GM18861 (cell line): Measurements from ENCODE around the gene OSMR.

ENCODE experiments used
- ATAC-seq: cut with Tn5 transposase; IDR thresholded peaks from one replicate; pipeline ENCODE4 v1.9.1; 2021; ENCODE audit not compliant: unreplicated experiment

OSMR gene

DNA sequence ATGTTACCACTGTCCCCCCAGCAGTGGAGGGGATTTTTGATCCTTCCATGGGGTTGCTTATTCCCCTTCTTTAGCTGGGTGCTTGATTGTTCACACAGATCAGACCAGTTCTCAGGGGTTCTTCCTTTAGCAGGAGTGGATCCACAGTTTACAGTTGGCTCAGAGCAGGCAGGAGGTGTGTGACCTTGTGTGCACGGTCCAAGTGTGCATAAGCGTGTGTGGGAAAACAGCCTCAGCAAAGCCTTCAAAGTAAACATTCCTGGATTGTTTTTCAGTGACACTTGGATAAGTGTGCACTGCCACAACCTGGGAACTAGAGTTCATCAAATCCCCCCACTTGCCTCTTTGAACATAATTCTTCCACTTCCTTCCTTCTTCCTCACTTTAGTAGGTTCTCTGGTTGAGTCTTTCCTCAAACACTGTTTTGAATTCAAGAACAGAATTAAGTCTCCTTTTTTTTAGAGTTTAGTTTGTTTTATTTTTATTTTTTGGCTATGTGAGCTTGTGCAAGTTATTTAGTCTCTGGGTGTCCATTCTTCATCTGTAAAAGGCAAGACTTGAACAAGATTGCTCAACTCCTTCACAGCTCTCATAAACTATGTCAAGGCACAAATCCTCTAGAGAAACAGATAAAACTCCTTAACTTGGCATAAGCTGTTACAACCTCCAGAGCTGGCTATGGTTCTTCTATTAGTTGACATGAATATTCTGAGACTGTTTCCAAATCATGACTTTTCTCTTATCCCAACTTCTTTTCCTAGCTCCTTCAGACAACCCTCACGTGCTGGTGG, 78.0 kb downstream of the OSMR start:
- no peak for ATAC-seq

DNA sequence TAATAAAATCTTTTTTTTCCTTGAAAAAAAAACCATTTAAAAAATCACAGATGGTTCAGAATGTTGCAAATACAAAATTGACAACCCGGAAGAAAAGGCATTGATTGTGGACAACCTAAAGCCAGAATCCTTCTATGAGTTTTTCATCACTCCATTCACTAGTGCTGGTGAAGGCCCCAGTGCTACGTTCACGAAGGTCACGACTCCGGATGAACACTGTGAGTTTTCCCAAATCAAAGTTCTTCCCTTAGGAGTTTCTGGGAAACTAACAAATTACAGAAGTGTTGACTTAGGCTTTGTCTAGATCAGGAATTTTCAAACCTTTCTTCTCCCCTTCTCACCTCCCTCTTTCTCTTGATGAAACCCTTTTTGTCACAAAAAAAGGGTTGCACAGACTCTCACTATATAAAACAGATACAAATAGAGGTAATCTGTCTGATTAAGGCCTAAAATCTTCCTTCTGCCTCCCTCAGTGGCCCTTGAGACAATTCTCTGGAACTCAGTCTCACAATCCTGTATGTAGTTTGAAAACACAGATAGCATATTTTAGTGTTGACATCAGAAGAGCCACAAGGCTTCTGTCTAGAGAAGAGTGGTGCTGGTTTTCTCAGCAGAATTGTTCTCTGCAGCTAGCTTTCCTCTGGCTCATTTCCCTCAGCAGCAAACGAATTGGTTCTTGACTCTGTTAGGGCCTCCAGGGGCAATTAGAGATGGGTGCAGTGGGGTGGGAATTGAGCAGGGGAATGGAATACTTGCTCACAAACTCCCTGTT, 79.5 kb downstream of the OSMR start:
- no peak for ATAC-seq

DNA sequence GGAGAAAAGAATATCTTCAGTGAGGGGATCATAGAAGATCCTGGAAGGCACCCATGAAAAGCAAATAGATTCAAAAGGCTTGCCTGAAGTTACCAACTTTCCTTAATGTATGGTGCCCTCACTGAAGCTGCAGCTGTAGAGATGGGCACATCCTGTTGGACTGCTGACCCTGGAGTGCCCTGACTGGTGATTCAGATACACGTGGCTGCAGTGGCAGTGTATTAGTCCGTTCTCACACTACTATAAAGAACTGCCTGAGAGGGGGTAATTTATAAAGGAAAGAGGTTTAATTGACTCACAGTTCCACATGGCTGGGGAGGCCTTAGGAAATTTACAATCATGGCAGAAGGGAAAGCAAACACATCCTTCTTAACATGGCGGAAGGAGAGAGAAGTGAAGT, 80.3 kb downstream of the OSMR start:
- no peak for ATAC-seq

DNA sequence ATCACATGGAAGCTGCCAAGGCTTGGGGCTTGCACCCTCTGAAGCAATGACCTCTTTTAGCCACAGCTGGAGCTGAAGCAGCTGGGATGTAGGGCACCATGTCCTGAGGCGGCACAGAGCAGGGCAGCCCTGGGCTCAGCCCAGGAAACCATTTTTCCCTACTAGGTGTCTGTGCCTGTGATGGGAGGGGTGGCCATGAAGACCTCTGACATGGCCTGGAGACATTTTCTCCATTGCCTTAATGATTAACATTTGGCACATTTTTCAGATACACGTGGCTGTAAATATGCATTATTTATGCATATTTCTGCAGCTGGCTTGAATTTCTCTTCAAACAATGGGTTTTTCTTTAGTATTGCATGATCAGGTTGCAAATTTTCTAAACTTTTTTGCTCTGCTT, 81.7 kb downstream of the OSMR start:
- ATAC-seq: no peak

DNA sequence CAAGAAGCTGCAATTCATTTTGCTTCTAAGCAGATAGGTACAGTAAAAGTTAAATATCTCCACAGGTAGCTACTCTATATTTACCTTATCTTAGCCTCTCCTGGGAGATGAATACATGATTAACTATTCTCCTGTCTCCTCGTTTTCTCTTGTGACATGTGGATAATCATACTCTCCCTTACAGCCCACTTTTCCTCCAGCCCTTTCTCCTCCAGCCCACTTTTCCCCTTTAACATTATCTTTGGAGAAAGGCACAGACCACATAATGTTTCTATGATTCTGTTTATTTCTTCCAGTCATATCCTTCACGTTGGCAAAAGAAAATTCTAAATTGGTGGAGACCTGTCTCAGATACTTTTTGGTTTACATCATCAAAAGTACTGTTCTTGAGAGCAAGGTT, 84.0 kb downstream of the OSMR start:
- ATAC-seq: no peak

DNA sequence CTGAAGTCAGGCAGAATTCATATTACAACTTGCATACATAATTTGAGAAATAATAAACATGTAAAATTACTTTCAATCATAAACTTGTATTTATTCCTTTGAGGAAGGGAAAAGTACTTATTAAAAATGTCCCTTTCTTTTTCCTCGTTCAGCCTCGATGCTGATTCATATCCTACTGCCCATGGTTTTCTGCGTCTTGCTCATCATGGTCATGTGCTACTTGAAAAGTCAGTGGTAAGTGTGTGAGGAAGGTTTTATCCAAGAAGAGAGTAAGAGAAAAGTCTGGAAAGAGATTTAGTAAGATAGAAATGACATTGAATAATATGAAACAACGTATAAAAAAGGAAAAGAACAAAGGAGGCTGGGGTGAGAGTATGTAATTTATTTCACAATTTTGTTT, 85.9 kb downstream of the OSMR start:
- no peak for ATAC-seq

DNA sequence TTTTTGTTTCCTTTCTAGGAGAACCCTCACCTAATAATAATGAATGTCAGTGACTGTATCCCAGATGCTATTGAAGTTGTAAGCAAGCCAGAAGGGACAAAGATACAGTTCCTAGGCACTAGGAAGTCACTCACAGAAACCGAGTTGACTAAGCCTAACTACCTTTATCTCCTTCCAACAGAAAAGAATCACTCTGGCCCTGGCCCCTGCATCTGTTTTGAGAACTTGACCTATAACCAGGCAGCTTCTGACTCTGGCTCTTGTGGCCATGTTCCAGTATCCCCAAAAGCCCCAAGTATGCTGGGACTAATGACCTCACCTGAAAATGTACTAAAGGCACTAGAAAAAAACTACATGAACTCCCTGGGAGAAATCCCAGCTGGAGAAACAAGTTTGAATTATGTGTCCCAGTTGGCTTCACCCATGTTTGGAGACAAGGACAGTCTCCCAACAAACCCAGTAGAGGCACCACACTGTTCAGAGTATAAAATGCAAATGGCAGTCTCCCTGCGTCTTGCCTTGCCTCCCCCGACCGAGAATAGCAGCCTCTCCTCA, 87.1 kb downstream of the OSMR start:
- ATAC-seq: no peak

DNA sequence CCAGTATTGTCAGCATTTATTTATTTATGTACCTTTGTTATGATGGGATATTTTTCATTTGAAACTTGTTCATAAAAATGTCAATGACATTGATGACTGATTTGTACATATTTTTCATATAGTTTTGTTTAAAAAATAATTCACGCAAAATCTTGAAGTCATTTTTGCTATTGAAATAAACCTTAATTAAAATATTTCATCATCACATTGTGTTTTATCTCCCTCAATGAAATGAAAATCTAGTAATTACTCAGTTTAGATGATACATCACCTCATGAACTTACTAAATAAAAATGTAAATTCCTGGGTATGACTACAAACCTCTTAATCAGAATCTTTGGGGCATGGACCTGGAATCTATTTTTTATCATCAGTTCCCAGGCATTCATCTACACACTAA, 89.6 kb downstream of the OSMR start:
- ATAC-seq: no peak

DNA sequence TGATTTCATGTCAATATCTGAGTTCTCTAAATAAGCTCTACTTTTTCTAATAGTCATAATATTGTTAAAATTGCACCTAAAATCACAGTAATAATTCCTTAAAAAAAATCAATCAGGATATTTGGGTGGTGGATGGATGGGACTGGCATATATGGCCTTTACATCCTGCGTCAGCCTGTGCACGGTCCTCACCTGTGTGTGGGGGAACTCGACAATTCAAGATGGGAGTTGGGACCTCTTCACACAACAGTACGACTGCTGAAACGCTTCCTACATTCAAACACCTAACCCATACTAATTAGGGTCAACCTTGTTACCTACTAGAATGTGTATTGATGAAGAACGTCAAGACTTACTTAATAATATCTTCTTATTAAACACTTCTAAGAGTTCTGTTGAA, 90.5 kb downstream of the OSMR start:
- no peak for ATAC-seq

DNA sequence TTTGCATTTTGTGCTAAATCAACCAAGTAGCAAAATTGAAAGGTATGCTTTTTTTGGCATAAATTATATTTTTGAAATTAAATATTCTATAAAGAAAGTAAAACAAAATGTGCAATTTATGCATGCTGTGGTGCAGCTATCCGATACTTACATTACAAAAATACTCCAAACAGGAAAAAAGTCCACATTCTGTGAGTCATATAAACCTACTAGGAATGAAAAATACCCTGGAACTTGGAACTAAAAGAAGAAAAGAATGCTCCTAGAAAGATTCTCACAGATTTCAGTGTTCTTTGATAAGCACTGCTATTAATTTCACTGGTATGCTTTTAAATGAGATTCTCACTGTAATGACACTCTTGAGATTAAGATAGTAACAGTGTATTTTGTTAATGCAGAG, 92.6 kb downstream of the OSMR start:
- no peak for ATAC-seq

DNA sequence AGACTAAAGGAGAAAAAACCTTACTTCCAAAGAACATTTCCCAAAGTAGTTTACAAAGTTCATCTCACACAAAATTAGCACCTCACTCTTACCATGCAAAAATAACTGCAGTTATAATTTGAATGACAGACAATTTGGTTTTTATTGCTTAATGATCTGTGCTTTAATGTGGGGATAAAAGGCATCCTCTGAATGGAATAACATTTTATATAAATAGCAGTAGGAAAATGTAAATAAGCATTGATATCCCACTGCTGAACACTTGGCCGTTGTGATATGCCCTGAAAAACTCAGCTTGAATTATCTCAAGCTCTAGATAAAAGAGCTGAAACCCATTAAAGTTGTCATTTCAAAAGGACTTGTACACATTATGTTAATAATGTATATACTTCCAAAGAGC, 93.2 kb downstream of the OSMR start:
- ATAC-seq: no peak

DNA sequence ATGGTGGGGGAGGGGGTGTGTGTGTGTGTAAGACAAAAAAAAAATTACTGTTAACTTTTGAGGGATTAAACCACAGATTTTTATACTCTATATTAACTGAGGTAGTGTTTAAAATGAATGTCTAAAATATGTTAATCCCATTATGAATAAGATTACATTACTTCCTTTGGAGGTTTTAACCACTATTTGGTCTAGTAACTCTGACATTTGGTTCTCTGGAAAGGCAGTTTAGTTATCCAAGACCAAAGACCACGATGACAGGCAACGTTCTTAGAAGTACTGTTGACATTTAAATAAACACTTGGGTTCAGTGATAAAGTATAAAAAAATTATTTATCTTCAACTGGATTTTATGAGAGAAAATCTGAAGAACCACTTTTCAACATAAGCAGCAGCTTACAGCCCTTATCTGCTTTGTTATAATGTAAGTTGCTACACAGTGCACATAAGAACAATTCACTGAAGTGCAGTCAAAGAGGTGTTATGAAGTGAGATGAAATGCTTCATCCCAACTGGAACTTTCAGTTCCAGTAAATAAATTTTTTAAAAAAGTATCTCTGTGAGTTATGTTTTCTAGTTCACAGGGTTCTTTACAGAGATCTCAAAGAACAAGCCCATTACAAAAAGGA, 94.5 kb downstream of the OSMR start:
- ATAC-seq: no peak

DNA sequence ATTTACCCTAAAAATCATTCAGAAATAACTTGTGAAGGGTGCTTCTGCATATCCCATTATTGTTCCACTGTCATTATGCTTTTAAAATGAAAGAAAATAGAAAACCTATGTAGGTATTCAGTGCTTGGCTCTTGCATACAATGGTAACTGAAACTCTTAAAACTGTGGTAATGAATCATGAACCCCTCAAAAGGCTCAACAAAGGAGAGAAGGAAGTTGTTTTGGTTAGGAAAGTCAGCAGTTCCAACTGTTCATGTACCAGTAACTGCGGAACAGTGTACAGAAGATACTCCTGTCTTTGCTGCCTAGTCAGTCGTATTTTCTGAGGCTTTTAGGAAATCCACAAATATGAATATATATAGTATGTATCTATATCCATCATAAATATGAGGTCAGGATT, 96.1 kb downstream of the OSMR start:
- ATAC-seq: no peak

DNA sequence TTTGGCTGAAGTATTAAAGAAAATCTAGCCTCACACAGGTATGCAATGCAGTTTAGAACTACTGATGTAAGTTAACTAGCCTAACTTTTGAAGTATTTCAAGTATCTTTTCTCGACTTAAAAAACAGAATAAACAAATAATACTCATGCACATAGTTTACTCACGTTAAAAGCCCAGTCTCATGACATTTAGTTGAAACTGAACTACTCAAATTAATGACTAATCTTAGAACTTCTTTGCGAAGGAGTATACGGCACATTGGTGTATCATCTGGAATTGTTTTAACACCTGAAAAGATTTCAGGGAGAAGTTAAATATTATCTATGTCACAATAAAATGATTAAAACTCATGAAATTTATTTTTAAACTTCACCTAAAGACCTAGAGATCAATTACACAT, 98.5 kb downstream of the OSMR start:
- ATAC-seq: no peak

DNA sequence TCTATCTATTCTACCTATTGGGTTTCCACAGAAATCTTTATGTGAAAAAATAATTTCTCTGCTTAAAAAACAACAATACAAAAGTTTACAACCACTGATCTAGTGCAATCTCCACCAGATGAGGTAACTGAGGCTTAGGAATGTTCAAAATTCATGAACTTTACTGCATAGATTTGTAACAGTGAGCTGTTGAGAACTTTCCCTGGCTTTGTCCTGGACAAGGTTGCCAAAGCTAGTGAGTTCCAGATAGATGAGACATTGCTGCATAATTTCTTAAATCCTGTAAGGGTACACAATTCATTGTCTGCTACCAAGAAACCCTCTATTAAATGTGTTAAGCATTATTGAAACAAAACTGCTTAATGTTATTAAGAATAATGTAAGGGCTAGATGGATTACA, 102.7 kb downstream of the OSMR start:
- ATAC-seq: no peak

DNA sequence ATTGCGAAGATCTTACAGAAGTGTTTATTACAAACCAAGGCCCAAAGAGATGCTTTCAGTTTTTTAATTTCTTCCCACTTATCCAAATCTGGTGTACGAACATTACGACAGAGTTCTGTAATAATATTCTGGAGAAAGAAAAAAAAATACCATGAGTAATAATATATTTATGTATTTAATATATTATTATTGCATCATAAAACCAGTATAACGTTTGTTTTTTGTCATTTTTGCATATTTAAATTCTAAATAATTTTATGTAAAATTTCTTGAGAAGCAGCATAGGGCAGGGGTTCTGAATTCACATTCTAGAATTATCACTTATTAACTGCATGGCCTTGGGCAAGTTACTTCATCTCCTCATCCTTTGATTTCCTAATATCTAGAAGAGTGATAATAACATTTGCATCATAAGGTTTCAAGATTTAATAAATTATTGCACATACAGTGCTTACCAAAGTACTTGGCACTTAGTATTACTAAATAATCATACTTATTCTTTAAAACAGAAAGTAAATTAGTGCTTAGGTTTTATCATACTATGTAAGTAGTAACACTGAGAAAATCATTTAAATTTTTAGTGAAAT, 107.7 kb downstream of the OSMR start:
- ATAC-seq: no peak

DNA sequence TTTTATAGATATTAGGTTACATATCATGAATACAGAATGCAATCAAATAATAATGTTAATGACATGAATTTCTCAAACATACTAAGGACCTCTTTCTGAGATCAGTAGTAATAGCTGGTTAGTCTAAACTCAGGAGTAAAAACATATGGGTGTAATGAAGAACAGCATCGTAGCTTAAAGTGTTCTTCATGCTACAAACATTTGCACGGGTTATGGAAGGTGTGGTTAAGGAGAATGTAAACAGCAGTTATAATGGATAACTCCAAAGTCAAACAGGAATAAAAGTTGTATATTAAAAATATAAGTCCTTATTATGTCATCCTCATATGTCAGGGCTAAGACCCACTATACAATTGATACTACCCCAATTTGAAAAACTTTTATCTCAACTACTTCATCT, 115.9 kb downstream of the OSMR start:
- no peak for ATAC-seq

DNA sequence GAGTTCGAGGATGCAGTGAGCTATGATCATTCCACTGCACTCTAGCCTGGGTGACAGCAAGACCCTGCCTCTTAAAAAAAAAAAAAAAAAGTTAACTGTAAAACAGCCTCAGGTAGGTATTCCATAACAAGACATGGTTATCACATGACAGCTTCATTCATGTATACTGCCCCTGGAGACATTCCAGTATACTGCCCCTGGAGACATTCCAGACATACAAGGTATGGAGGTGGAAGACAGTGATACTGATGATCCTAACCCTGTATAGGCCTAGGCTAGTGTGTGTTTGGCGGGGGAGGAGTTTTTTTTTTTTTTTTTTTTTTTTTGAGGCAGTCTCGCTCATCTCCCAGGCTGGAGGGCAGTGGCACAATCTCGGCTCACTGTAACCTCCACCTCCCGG, 122.9 kb downstream of the OSMR start:
- ATAC-seq: no peak

DNA sequence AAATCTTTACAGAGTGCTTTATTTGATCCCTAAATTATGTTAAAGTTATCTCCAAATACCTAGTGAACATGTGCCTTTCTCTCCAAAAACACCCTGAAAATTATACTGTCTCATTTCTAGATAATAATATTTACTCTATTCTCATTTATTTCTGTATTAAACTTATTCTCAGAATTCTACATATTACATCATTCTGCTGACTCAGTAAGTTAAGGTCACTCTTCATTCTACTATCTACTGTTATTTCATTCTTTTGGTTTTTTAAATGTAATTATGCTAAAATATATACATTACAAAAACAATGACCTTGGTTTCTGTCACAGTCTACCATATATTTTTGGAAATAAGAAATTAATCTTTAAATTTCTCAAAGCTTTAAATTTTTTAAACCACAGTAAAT, 132.2 kb downstream of the OSMR start:
- ATAC-seq: no peak

DNA sequence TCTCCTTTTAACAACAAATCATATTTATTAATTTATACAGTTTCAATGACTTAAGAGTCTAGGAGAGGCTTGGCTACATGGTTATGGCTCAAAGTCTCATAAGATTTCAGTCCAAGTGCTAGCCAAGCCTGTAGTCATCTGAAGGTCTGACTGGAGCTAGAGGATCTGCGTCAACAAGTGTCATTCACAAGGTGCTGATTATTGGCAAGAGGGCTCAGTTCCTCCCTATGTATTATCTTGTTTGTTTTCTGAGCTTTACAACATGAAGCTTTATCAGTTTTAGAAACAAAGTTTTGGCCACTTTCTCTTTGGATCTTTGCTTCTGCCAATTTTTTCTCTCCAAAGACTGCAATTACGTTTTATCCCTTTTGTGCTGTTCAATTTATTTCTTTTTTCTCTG, 133.7 kb downstream of the OSMR start:
- ATAC-seq: no peak
